ENCODE measurements around the gene SMPDL3B.

DNA sequence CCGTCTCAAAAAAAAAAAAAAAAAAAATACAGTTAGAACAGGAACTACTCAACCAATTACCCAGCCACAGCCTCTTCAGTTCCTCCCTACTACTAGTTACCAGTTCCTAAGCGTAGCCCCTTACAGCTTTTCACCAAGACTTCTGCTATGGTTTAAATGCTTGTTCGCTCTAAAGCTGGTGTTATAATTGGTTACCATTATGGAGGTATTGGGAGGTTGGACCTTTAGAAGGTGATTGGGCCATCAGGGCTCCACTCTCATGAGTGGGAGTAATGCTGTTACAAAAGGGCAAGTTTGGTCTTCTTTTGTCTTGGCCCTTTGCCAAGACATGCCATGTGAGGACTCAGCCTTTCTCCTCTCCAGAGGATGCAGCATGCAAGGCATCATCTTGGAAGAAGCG is 3.0 kb upstream of the SMPDL3B start:
- TF ChIP-seq EZH2 (IDR thresholded peaks at IDR 0.05; ENCODE audit: borderline replicate concordance, low read length): no peak
- TF ChIP-seq, protein P1, sequence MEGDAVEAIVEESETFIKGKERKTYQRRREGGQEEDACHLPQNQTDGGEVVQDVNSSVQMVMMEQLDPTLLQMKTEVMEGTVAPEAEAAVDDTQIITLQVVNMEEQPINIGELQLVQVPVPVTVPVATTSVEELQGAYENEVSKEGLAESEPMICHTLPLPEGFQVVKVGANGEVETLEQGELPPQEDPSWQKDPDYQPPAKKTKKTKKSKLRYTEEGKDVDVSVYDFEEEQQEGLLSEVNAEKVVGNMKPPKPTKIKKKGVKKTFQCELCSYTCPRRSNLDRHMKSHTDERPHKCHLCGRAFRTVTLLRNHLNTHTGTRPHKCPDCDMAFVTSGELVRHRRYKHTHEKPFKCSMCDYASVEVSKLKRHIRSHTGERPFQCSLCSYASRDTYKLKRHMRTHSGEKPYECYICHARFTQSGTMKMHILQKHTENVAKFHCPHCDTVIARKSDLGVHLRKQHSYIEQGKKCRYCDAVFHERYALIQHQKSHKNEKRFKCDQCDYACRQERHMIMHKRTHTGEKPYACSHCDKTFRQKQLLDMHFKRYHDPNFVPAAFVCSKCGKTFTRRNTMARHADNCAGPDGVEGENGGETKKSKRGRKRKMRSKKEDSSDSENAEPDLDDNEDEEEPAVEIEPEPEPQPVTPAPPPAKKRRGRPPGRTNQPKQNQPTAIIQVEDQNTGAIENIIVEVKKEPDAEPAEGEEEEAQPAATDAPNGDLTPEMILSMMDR (IDR thresholded peaks at IDR 0.05; ENCODE audit: low read length): no peak

Measured in OCI-LY1 (cell line).